ENCODE results near the gene MON1B.

GRCh38 chr16:77190190-77190477 lies 856 bp upstream of the MON1B start:
- no peak for TF ChIP-seq POLR2A (IDR thresholded peaks at IDR 0.05; ENCODE audit: low read depth, low read length)
- no peak for TF ChIP-seq POLR2AphosphoS5 (IDR thresholded peaks at IDR 0.05; ENCODE audit: low read depth, low read length)
